ENCODE data around the gene PLAC9. TPM values are rescaled to one million over a fixed set of nuclear protein-coding genes. Genes with fewer than 3 reads are reported as not detected.

Gene PLAC9
- total RNA-seq, 1 donor from 2014 or later = not detected

- no peak for DNase-seq (ENCODE audit: low spot score)
- Histone ChIP-seq H2AFZ (replicated peaks) (no peak overlapping the region), H3K36me3 (no peaks in the 10 kb centered on the region), H3K9me3 (ENCODE audit: low read depth) (no peaks in the 10 kb centered on the region), H3K4me2 (no peak overlapping the region), H3F3A (ENCODE audit: low read depth) (no peaks in the 10 kb centered on the region), H3K79me2 (ENCODE audit: low read depth) (no peaks in the 10 kb centered on the region), H3K27ac (no peak overlapping the region), H3K4me3 (no peak overlapping the region), H3K4me1 (no peaks in the 10 kb centered on the region), H4K20me1 (ENCODE audit: low read depth) (no peaks in the 10 kb centered on the region), H3K9ac (no peak overlapping the region), H3K27me3 (no peaks in the 10 kb centered on the region)
- no peak overlapping the region for H3K27ac Mint-ChIP-seq
- H3K4me3 Mint-ChIP-seq = no peak overlapping the region
- no peaks in the 10 kb centered on the region for H3K27me3 Mint-ChIP-seq (ENCODE audit: insufficient read depth, low read depth)
- TF ChIP-seq EZH2 (IDR thresholded peaks at IDR 0.05) = no peak
- no peak for TF ChIP-seq EZH2phosphoT487 (IDR thresholded peaks at IDR 0.05)
- H3K9me3 Mint-ChIP-seq = no peaks in the 10 kb centered on the region
- no peaks in the 10 kb centered on the region for H3K4me1 Mint-ChIP-seq
- no peaks in the 10 kb centered on the region for H3K36me3 Mint-ChIP-seq
Observed at GRCh38 chr10:80122110-80122710, 10.3 kb upstream of the PLAC9 start.

GRCh38 chr10:80122746-80123145 is 9.8 kb upstream of the PLAC9 start:
- H3K4me1 Mint-ChIP-seq = no peaks in the 10 kb centered on the region

GRCh38 chr10:80126876-80127275 is 5.7 kb upstream of the PLAC9 start:
- no peak for DNase-seq (ENCODE audit: low spot score)
- no peak for TF ChIP-seq EZH2 (IDR thresholded peaks at IDR 0.05)
- TF ChIP-seq CTCF (IDR thresholded peaks at IDR 0.05) = no peak
- TF ChIP-seq EZH2phosphoT487 (IDR thresholded peaks at IDR 0.05) = no peak
- H3K4me1 ChIP-seq = no peaks in the 10 kb centered on the region
- no peaks in the 10 kb centered on the region for H3K36me3 ChIP-seq
- no peak overlapping the region for H3K4me3 ChIP-seq
- H3K27ac Mint-ChIP-seq = no peak overlapping the region
- H3K4me3 Mint-ChIP-seq = no peak overlapping the region
- peak overlapping the region; percentile 34 for H2AFZ ChIP-seq (replicated peaks)
- H3K79me2 ChIP-seq (ENCODE audit: low read depth) = no peaks in the 10 kb centered on the region
- H3K27ac ChIP-seq = no peak overlapping the region
- no peaks in the 10 kb centered on the region for H3K9me3 Mint-ChIP-seq
- H3K27me3 ChIP-seq = peaks cover 9% of the 10 kb centered on the region
- peaks cover 6% of the 10 kb centered on the region for H3F3A ChIP-seq (ENCODE audit: low read depth)
- no peak overlapping the region for H3K9ac ChIP-seq
- peaks cover 3% of the 10 kb centered on the region for H3K27me3 Mint-ChIP-seq (ENCODE audit: insufficient read depth, low read depth)
- no peak overlapping the region for H3K4me2 ChIP-seq
- no peaks in the 10 kb centered on the region for H3K9me3 ChIP-seq (ENCODE audit: low read depth)
- H3K4me1 Mint-ChIP-seq = peaks cover 5% of the 10 kb centered on the region
- H3K36me3 Mint-ChIP-seq = no peaks in the 10 kb centered on the region
- no peaks in the 10 kb centered on the region for H4K20me1 ChIP-seq (ENCODE audit: low read depth)

More at GRCh38 chr10:80122746-80123145, 9.8 kb upstream of the PLAC9 start:
- H4K20me1 ChIP-seq (ENCODE audit: low read depth) = no peaks in the 10 kb centered on the region
- no peaks in the 10 kb centered on the region for H3K9me3 Mint-ChIP-seq
- TF ChIP-seq CTCF (IDR thresholded peaks at IDR 0.05) (no peak), EZH2 (IDR thresholded peaks at IDR 0.05) (no peak), EZH2phosphoT487 (IDR thresholded peaks at IDR 0.05) (no peak)
- H3K4me3 ChIP-seq = no peak overlapping the region
- H2AFZ ChIP-seq (replicated peaks) = no peak overlapping the region
- H3K27ac ChIP-seq = no peak overlapping the region
- H3F3A ChIP-seq (ENCODE audit: low read depth) = no peaks in the 10 kb centered on the region
- H3K9ac ChIP-seq = no peak overlapping the region
- DNase-seq (ENCODE audit: low spot score) = no peak
- H3K36me3 ChIP-seq = no peaks in the 10 kb centered on the region
- no peak overlapping the region for H3K27ac Mint-ChIP-seq
- no peak overlapping the region for H3K4me2 ChIP-seq
- no peaks in the 10 kb centered on the region for H3K9me3 ChIP-seq (ENCODE audit: low read depth)
- H3K79me2 ChIP-seq (ENCODE audit: low read depth) = no peaks in the 10 kb centered on the region
- no peaks in the 10 kb centered on the region for H3K27me3 ChIP-seq
- no peaks in the 10 kb centered on the region for H3K4me1 ChIP-seq
- H3K36me3 Mint-ChIP-seq = no peaks in the 10 kb centered on the region
- no peaks in the 10 kb centered on the region for H3K27me3 Mint-ChIP-seq (ENCODE audit: insufficient read depth, low read depth)
- no peak overlapping the region for H3K4me3 Mint-ChIP-seq

- no peak overlapping the region for H3K27ac ChIP-seq
- no peak overlapping the region for H3K9ac ChIP-seq
- H3K4me1 Mint-ChIP-seq = peaks cover 15% of the 10 kb centered on the region
- H3K27me3 ChIP-seq = peaks cover 35% of the 10 kb centered on the region
- H3K36me3 Mint-ChIP-seq = no peaks in the 10 kb centered on the region
- H3K9me3 ChIP-seq (ENCODE audit: low read depth) = no peaks in the 10 kb centered on the region
- peaks cover 7% of the 10 kb centered on the region for H3F3A ChIP-seq (ENCODE audit: low read depth)
- no peaks in the 10 kb centered on the region for H3K79me2 ChIP-seq (ENCODE audit: low read depth)
- no peak for TF ChIP-seq EZH2 (IDR thresholded peaks at IDR 0.05)
- no peak for TF ChIP-seq EZH2phosphoT487 (IDR thresholded peaks at IDR 0.05)
- TF ChIP-seq CTCF (IDR thresholded peaks at IDR 0.05) = no peak
- no peak overlapping the region for H3K4me2 ChIP-seq
- peaks cover 15% of the 10 kb centered on the region for H3K27me3 Mint-ChIP-seq (ENCODE audit: insufficient read depth, low read depth)
- DNase-seq (ENCODE audit: low spot score) = peak; percentile 39
- peak overlapping the region; percentile 80 for H3K4me3 Mint-ChIP-seq
- no peaks in the 10 kb centered on the region for H4K20me1 ChIP-seq (ENCODE audit: low read depth)
- no peak overlapping the region for H2AFZ ChIP-seq (replicated peaks)
- no peaks in the 10 kb centered on the region for H3K9me3 Mint-ChIP-seq
- H3K4me3 ChIP-seq = no peak overlapping the region
- no peak overlapping the region for H3K27ac Mint-ChIP-seq
- no peaks in the 10 kb centered on the region for H3K36me3 ChIP-seq
- H3K4me1 ChIP-seq = peaks cover 4% of the 10 kb centered on the region
Observed at GRCh38 chr10:80131499-80131901, 1.0 kb upstream of the PLAC9 start.

Data from neural progenitor cell (in vitro differentiated cells).